K562 (cell line): ENCODE data around the gene VBP1. TPM values are rescaled to one million over a fixed set of nuclear protein-coding genes. Genes with fewer than 3 reads are reported as not detected.

Source experiments
- polyA plus RNA-seq, 8 experiments: library from polyadenylated mRNA; depleted of rRNA in 4 of 8; stranded (reverse) in 5 of 8; unstranded in 3 of 8; fragments of >200 nt; fragmentation: Nextera tagmentation in 2 of 8; fragmentation: Illumina TruSeq in 1 of 8; extraction: Ambion mirVana in 2 of 8; extraction: Trizol in 1 of 8; gene quantifications; 2 replicates each; pipeline versions ENCODE4 v1.2.1 to v1.2.3, GENCODE V29; 2011 to 2014; ENCODE audit warnings: inconsistent platforms in 1 of 8, missing spikeins in 1 of 8
- total RNA-seq, 7 experiments: library from RNA; depleted of rRNA in 6 of 7; stranded (reverse); fragments of >200 nt in 6 of 7; fragmentation: Illumina TruSeq in 2 of 7; extraction: Trizol in 2 of 7; gene quantifications; 2 replicates each; pipeline versions ENCODE4 v1.2.1 to v1.2.3, GENCODE V29; 2011 to 2021; ENCODE audit warnings: low replicate concordance in 1 of 7

The VBP1 gene
- total and polyA plus RNA-seq, 9 of the 15 experiments (the other 6 are each of a cell fraction or from before 2014, with no cell fraction given): 83.2 to 263 (median 151) TPM

Other genes with a start within 250 kb of the VBP1 start
Only the 7 nearest of the 9 such genes appear.
- 50.3 and 50.6 TPM in 2 replicates for gene FUNDC2, start 189.6 kb upstream of the VBP1 start, total RNA-seq (2014; rRNA removed)
- gene FUNDC2, start 189.6 kb upstream of the VBP1 start, total RNA-seq (2014; rRNA removed; fragmentation: Illumina TruSeq; extraction: Trizol): 123 and 140 TPM in 2 replicates
- gene FUNDC2, start 189.6 kb upstream of the VBP1 start, total RNA-seq (2015; rRNA removed; fragmentation: Illumina TruSeq; extraction: Trizol): 90.4 and 98.8 TPM in 2 replicates
- gene FUNDC2, start 189.6 kb upstream of the VBP1 start, total RNA-seq (2021): 90.2 and 91.2 TPM in 2 replicates
- gene FUNDC2, start 189.6 kb upstream of the VBP1 start, polyA plus RNA-seq (2011; rRNA removed): 235 and 257 TPM in 2 replicates
- 143 and 170 TPM in 2 replicates for gene FUNDC2, start 189.6 kb upstream of the VBP1 start, polyA plus RNA-seq (2014; fragmentation: Illumina TruSeq; extraction: Trizol)
- gene FUNDC2, start 189.6 kb upstream of the VBP1 start, polyA plus RNA-seq (2014; fragmentation: Nextera tagmentation; extraction: Ambion mirVana): 100 to 1,000 TPM; 146 to 185 TPM
- gene FUNDC2, start 189.6 kb upstream of the VBP1 start, polyA plus RNA-seq (2014; rRNA removed): 99.2 and 105 TPM in 2 replicates
- gene CMC4, start 145.3 kb upstream of the VBP1 start, total RNA-seq (2014; rRNA removed): 10.4 and 12.2 TPM in 2 replicates
- gene CMC4, start 145.3 kb upstream of the VBP1 start, total RNA-seq (2014; rRNA removed; fragmentation: Illumina TruSeq; extraction: Trizol): 8.0 and 9.1 TPM in 2 replicates
- gene CMC4, start 145.3 kb upstream of the VBP1 start, total RNA-seq (2015; rRNA removed; fragmentation: Illumina TruSeq; extraction: Trizol): 8.2 and 10.2 TPM in 2 replicates
- 5.3 and 5.4 TPM in 2 replicates for gene CMC4, start 145.3 kb upstream of the VBP1 start, total RNA-seq (2021)
- gene CMC4, start 145.3 kb upstream of the VBP1 start, polyA plus RNA-seq (2011; rRNA removed): 14.6 and 16.2 TPM in 2 replicates
- 12.4 and 13.8 TPM in 2 replicates for gene CMC4, start 145.3 kb upstream of the VBP1 start, polyA plus RNA-seq (2014; fragmentation: Illumina TruSeq; extraction: Trizol)
- 1 to 10 TPM; 3.5 to 6.3 TPM for gene CMC4, start 145.3 kb upstream of the VBP1 start, polyA plus RNA-seq (2014; fragmentation: Nextera tagmentation; extraction: Ambion mirVana)
- gene CMC4, start 145.3 kb upstream of the VBP1 start, polyA plus RNA-seq (2014; rRNA removed): 16.9 and 19.8 TPM in 2 replicates
- gene MTCP1, start 145.3 kb upstream of the VBP1 start, total RNA-seq (2014; rRNA removed): 19.1 and 28.0 TPM in 2 replicates
- 24.2 and 27.1 TPM in 2 replicates for gene MTCP1, start 145.3 kb upstream of the VBP1 start, total RNA-seq (2014; rRNA removed; fragmentation: Illumina TruSeq; extraction: Trizol)
- 17.0 and 20.8 TPM in 2 replicates for gene MTCP1, start 145.3 kb upstream of the VBP1 start, total RNA-seq (2015; rRNA removed; fragmentation: Illumina TruSeq; extraction: Trizol)
- gene MTCP1, start 145.3 kb upstream of the VBP1 start, total RNA-seq (2021): 22.9 and 27.6 TPM in 2 replicates
- gene MTCP1, start 145.3 kb upstream of the VBP1 start, polyA plus RNA-seq (2011; rRNA removed): 18.5 and 27.6 TPM in 2 replicates
- 16.0 and 20.0 TPM in 2 replicates for gene MTCP1, start 145.3 kb upstream of the VBP1 start, polyA plus RNA-seq (2014; fragmentation: Illumina TruSeq; extraction: Trizol)
- 10 to 100 TPM; 12.7 to 20.9 TPM for gene MTCP1, start 145.3 kb upstream of the VBP1 start, polyA plus RNA-seq (2014; fragmentation: Nextera tagmentation; extraction: Ambion mirVana)
- 18.5 and 25.0 TPM in 2 replicates for gene MTCP1, start 145.3 kb upstream of the VBP1 start, polyA plus RNA-seq (2014; rRNA removed)
- 9.6 and 14.2 TPM in 2 replicates for gene BRCC3, start 145.0 kb upstream of the VBP1 start, total RNA-seq (2014; rRNA removed)
- 24.9 and 26.1 TPM in 2 replicates for gene BRCC3, start 145.0 kb upstream of the VBP1 start, total RNA-seq (2014; rRNA removed; fragmentation: Illumina TruSeq; extraction: Trizol)
- gene BRCC3, start 145.0 kb upstream of the VBP1 start, total RNA-seq (2015; rRNA removed; fragmentation: Illumina TruSeq; extraction: Trizol): 24.9 and 26.7 TPM in 2 replicates
- 20.9 and 21.5 TPM in 2 replicates for gene BRCC3, start 145.0 kb upstream of the VBP1 start, total RNA-seq (2021)
- 30.2 and 42.9 TPM in 2 replicates for gene BRCC3, start 145.0 kb upstream of the VBP1 start, polyA plus RNA-seq (2011; rRNA removed)
- gene BRCC3, start 145.0 kb upstream of the VBP1 start, polyA plus RNA-seq (2014; fragmentation: Illumina TruSeq; extraction: Trizol): 25.1 and 33.5 TPM in 2 replicates
- 10 to 100 TPM; 31.2 to 44.8 TPM for gene BRCC3, start 145.0 kb upstream of the VBP1 start, polyA plus RNA-seq (2014; fragmentation: Nextera tagmentation; extraction: Ambion mirVana)
- gene BRCC3, start 145.0 kb upstream of the VBP1 start, polyA plus RNA-seq (2014; rRNA removed): 20.2 and 23.3 TPM in 2 replicates
- gene RAB39B, start 48.0 kb downstream of the VBP1 start, total RNA-seq (2014; rRNA removed): not detected in 2 replicates
- gene RAB39B, start 48.0 kb downstream of the VBP1 start, total RNA-seq (2014; rRNA removed; fragmentation: Illumina TruSeq; extraction: Trizol): 0.04 TPM in 1 of 2 replicates, not detected in the other
- gene RAB39B, start 48.0 kb downstream of the VBP1 start, total RNA-seq (2015; rRNA removed; fragmentation: Illumina TruSeq; extraction: Trizol): not detected in 2 replicates
- 0.07 and 0.09 TPM in 2 replicates for gene RAB39B, start 48.0 kb downstream of the VBP1 start, total RNA-seq (2021)
- gene RAB39B, start 48.0 kb downstream of the VBP1 start, polyA plus RNA-seq (2011; rRNA removed): 0.03 TPM in 1 of 2 replicates, not detected in the other
- 0.04 TPM in 1 of 2 replicates, not detected in the other for gene RAB39B, start 48.0 kb downstream of the VBP1 start, polyA plus RNA-seq (2014; fragmentation: Illumina TruSeq; extraction: Trizol)
- not detected for gene RAB39B, start 48.0 kb downstream of the VBP1 start, polyA plus RNA-seq (2014; fragmentation: Nextera tagmentation; extraction: Ambion mirVana)
- not detected in 2 replicates for gene RAB39B, start 48.0 kb downstream of the VBP1 start, polyA plus RNA-seq (2014; rRNA removed)
- 37.0 and 43.1 TPM in 2 replicates for gene CLIC2, start 118.2 kb downstream of the VBP1 start, total RNA-seq (2014; rRNA removed)
- 74.7 and 86.2 TPM in 2 replicates for gene CLIC2, start 118.2 kb downstream of the VBP1 start, total RNA-seq (2014; rRNA removed; fragmentation: Illumina TruSeq; extraction: Trizol)
- gene CLIC2, start 118.2 kb downstream of the VBP1 start, total RNA-seq (2015; rRNA removed; fragmentation: Illumina TruSeq; extraction: Trizol): 52.4 and 57.7 TPM in 2 replicates
- gene CLIC2, start 118.2 kb downstream of the VBP1 start, total RNA-seq (2021): 48.7 and 58.9 TPM in 2 replicates
- 46.8 and 78.6 TPM in 2 replicates for gene CLIC2, start 118.2 kb downstream of the VBP1 start, polyA plus RNA-seq (2011; rRNA removed)
- gene CLIC2, start 118.2 kb downstream of the VBP1 start, polyA plus RNA-seq (2014; fragmentation: Illumina TruSeq; extraction: Trizol): 62.2 and 83.7 TPM in 2 replicates
- gene CLIC2, start 118.2 kb downstream of the VBP1 start, polyA plus RNA-seq (2014; fragmentation: Nextera tagmentation; extraction: Ambion mirVana): 10 to 100 TPM; 76.6 to 81.3 TPM
- gene CLIC2, start 118.2 kb downstream of the VBP1 start, polyA plus RNA-seq (2014; rRNA removed): 45.8 and 50.8 TPM in 2 replicates
- not detected in 2 replicates for gene F8A2, start 165.6 kb downstream of the VBP1 start, total RNA-seq (2014; rRNA removed)
- gene F8A2, start 165.6 kb downstream of the VBP1 start, total RNA-seq (2014; rRNA removed; fragmentation: Illumina TruSeq; extraction: Trizol): not detected in 2 replicates
- gene F8A2, start 165.6 kb downstream of the VBP1 start, total RNA-seq (2015; rRNA removed; fragmentation: Illumina TruSeq; extraction: Trizol): not detected in 2 replicates
- gene F8A2, start 165.6 kb downstream of the VBP1 start, total RNA-seq (2021): 0.27 TPM in 1 of 2 replicates, not detected in the other
- not detected in 2 replicates for gene F8A2, start 165.6 kb downstream of the VBP1 start, polyA plus RNA-seq (2011; rRNA removed)
- not detected in 2 replicates for gene F8A2, start 165.6 kb downstream of the VBP1 start, polyA plus RNA-seq (2014; fragmentation: Illumina TruSeq; extraction: Trizol)
- not detected for gene F8A2, start 165.6 kb downstream of the VBP1 start, polyA plus RNA-seq (2014; fragmentation: Nextera tagmentation; extraction: Ambion mirVana)
- gene F8A2, start 165.6 kb downstream of the VBP1 start, polyA plus RNA-seq (2014; rRNA removed): not detected in 2 replicates